Right lobe of liver (tissue), 4 donors: ENCODE results near the gene TRIM42.

ENCODE experiments used
- POLR2A ChIP-seq: fragments of 450-650 bp; IDR thresholded peaks from one replicate; pipeline ENCODE4 v1.6.1; 2017; ENCODE audit warnings: antibody characterized with exemption, mild to moderate bottlenecking
- TF ChIP-seq, protein P1 (sequence below), 4 donors: fragments of 200-600 bp in 3 of 4; fragments of 450-650 bp in 1 of 4; IDR thresholded peaks; one replicate each; pipeline versions ENCODE4 v1.5.1 to v1.8.0; 2016 to 2022; ENCODE audit warnings: antibody characterized with exemption in 4 of 4, mild to moderate bottlenecking in 2 of 4
- donor health status: DM: no; HTN: no; CAD: no.
- donor health status: DM: no; HTN: no; CAD: no.
- donor health status: DM: no; HTN: yes; CAD: no.

DNA sequence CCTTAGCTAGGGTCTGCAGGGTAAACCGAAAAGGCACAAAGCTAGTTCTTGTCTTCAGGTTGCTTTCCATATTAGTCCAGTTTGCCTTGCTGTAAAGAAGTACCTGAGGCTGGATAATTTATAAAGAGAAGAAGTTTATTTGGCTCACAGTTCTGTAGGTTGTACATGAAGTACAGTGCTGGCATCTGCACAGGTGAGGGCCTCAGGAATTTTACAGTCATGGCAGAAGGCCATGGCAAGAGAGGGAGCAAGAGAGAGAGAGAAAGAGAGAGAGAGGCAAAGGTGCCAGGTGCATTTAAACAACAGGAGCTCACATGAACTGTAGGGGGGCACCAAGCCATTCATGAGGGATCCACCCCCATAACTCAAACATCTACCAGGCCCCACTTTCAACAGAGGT, 26.9 kb downstream of the TRIM42 start:
- no peak for TF ChIP-seq POLR2A
- TF ChIP-seq, protein P1, sequence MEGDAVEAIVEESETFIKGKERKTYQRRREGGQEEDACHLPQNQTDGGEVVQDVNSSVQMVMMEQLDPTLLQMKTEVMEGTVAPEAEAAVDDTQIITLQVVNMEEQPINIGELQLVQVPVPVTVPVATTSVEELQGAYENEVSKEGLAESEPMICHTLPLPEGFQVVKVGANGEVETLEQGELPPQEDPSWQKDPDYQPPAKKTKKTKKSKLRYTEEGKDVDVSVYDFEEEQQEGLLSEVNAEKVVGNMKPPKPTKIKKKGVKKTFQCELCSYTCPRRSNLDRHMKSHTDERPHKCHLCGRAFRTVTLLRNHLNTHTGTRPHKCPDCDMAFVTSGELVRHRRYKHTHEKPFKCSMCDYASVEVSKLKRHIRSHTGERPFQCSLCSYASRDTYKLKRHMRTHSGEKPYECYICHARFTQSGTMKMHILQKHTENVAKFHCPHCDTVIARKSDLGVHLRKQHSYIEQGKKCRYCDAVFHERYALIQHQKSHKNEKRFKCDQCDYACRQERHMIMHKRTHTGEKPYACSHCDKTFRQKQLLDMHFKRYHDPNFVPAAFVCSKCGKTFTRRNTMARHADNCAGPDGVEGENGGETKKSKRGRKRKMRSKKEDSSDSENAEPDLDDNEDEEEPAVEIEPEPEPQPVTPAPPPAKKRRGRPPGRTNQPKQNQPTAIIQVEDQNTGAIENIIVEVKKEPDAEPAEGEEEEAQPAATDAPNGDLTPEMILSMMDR (IDR thresholded peaks at IDR 0.05): no peak
